Neuronal stem cell (in vitro differentiated cells): Measurements from ENCODE around the gene MTHFD1L.

Source experiments
- DNase-seq: peaks from one replicate; pipeline ENCODE4 v3.0.0-alpha.2; 2013; ENCODE audit warnings: low spot score
- H2AFZ ChIP-seq: one replicate; pipeline ENCODE4 v1.6.1; 2013; ENCODE audit warnings: mild to moderate bottlenecking, low read length, inconsistent platforms
- H2AK5ac ChIP-seq: 2 replicates; pipeline ENCODE4 v1.6.1; 2013; ENCODE audit warnings: low read depth, mild to moderate bottlenecking, inconsistent platforms, low read length, moderate library complexity, mixed read lengths
- H2BK120ac ChIP-seq: 2 replicates; pipeline ENCODE4 v1.6.1; 2013; ENCODE audit warnings: low read depth, mild to moderate bottlenecking, inconsistent platforms, low read length, moderate library complexity, mixed read lengths
- H2BK12ac ChIP-seq: one replicate; pipeline ENCODE4 v1.6.1; 2013; ENCODE audit warnings: low read length, inconsistent platforms
- H2BK15ac ChIP-seq: 2 replicates; pipeline ENCODE4 v1.6.1; 2013; ENCODE audit warnings: mild to moderate bottlenecking, low read length, inconsistent platforms, mixed read lengths
- H2BK5ac ChIP-seq: one replicate; pipeline ENCODE4 v1.6.1; 2013; ENCODE audit warnings: inconsistent platforms, mild to moderate bottlenecking, low read length, moderate library complexity
- H3K14ac ChIP-seq: one replicate; pipeline ENCODE4 v1.6.1; 2013; ENCODE audit warnings: low read length, inconsistent platforms
- H3K18ac ChIP-seq: 2 replicates; pipeline ENCODE4 v1.6.1; 2013; ENCODE audit warnings: low read length, inconsistent platforms
- H3K23ac ChIP-seq: 2 replicates; pipeline ENCODE4 v1.6.1; 2013; ENCODE audit warnings: low read depth, mild to moderate bottlenecking, mixed read lengths, low read length, inconsistent platforms; ENCODE audit not compliant: poor library complexity
- H3K27ac ChIP-seq: replicated peaks from 3 replicates; pipeline ENCODE4 v1.5.1; 2013; ENCODE audit warnings: low read length, inconsistent platforms
- H3K27me3 ChIP-seq, 3 experiments: 2 replicates each; pipeline ENCODE4 v1.6.1; 2013; ENCODE audit warnings: low read length in 3 of 3, mild to moderate bottlenecking in 2 of 3, inconsistent platforms in 1 of 3, low read depth in 1 of 3, mixed read lengths in 1 of 3, moderate library complexity in 1 of 3; ENCODE audit not compliant: control insufficient read depth in 3 of 3, insufficient read depth in 3 of 3
- H3K36me3 ChIP-seq, 2 donors: replicated peaks in 1 of 2; 2 replicates each; pipeline ENCODE4 v1.6.1; 2013; ENCODE audit warnings: low read length in 2 of 2; ENCODE audit not compliant: control insufficient read depth in 2 of 2, insufficient read depth in 2 of 2
- H3K4ac ChIP-seq: 2 replicates; pipeline ENCODE4 v1.6.1; 2013; ENCODE audit warnings: inconsistent platforms, mild to moderate bottlenecking, low read length, moderate library complexity
- H3K4me1 ChIP-seq, 2 donors: 1 replicate in 1 of 2; 2 replicates in 1 of 2; pipeline ENCODE4 v1.6.1; 2013; ENCODE audit warnings: low read length in 2 of 2, low read depth in 1 of 2; ENCODE audit not compliant: control insufficient read depth in 2 of 2, insufficient read depth in 1 of 2
- H3K4me2 ChIP-seq: one replicate; pipeline ENCODE4 v1.6.1; 2013; ENCODE audit warnings: mild to moderate bottlenecking, low read length, inconsistent platforms; ENCODE audit not compliant: insufficient read depth, poor library complexity, severe bottlenecking
- H3K4me3 ChIP-seq, 2 donors: 2 replicates each; pipeline ENCODE4 v1.5.1; 2013; ENCODE audit warnings: low read length in 2 of 2, mild to moderate bottlenecking in 2 of 2, inconsistent platforms in 1 of 2, moderate library complexity in 1 of 2
- H3K79me1 ChIP-seq: one replicate; pipeline ENCODE4 v1.6.1; 2013; ENCODE audit warnings: low read depth, mild to moderate bottlenecking, inconsistent platforms, low read length, moderate library complexity
- H3K9ac ChIP-seq: one replicate; pipeline ENCODE4 v1.6.1; 2013; ENCODE audit warnings: mild to moderate bottlenecking, low read depth, low read length, inconsistent platforms; ENCODE audit not compliant: poor library complexity
- H3K9me3 ChIP-seq, 2 donors: replicated peaks in 1 of 2; 2 replicates each; pipeline versions ENCODE3 to v1.6.1; 2013; ENCODE audit warnings: low read length in 2 of 2, mild to moderate bottlenecking in 2 of 2, inconsistent platforms in 1 of 2, low read depth in 1 of 2, mixed read lengths in 1 of 2, moderate library complexity in 1 of 2; ENCODE audit not compliant: control insufficient read depth in 2 of 2, insufficient read depth in 1 of 2
- H4K8ac ChIP-seq: one replicate; pipeline ENCODE4 v1.6.1; 2013; ENCODE audit warnings: low read depth, mild to moderate bottlenecking, inconsistent platforms, low read length, moderate library complexity
- H4K91ac ChIP-seq: one replicate; pipeline ENCODE4 v1.6.1; 2013; ENCODE audit warnings: low read length, low read depth, mild to moderate bottlenecking, inconsistent platforms; ENCODE audit not compliant: poor library complexity
- WGBS, 2 donors: extraction: QIAGEN DNeasy Blood & Tissue Kit; methylation state at CpG; one replicate each; pipeline ENCODE4 v1.1.7; 2013; ENCODE audit warnings: missing lambda C conversion rate in 2 of 2, mixed read lengths in 1 of 2; ENCODE audit not compliant: insufficient read length in 2 of 2, insufficient replicate concordance in 1 of 2; ENCODE audit errors: extremely low coverage in 2 of 2; 5-methylcytosine and 5-hydroxymethylcytosine counted together

Gene MTHFD1L

GRCh38 chr6:151092591-151092990 lies 227.1 kb downstream of the MTHFD1L start:
- Histone ChIP-seq H3K79me1 (no peaks in the 10 kb centered on the region), H2BK12ac (no peak overlapping the region), H2BK15ac (no peak overlapping the region), H2BK5ac (no peak overlapping the region), H3K18ac (no peak overlapping the region), H3K4me3 (no peak overlapping the region), H3K4me1 (peaks cover 8 to 15% of the 10 kb centered on the region in 2 donors), H4K91ac (no peak overlapping the region), H3K4ac (no peak overlapping the region), H2AFZ (no peak overlapping the region), H3K9ac (no peak overlapping the region), H3K4me2 (no peak overlapping the region), H2BK120ac (no peak overlapping the region), H3K27ac (no peak overlapping the region), H2AK5ac (no peak overlapping the region), H3K27me3 (no peaks in the 10 kb centered on the region), H3K23ac (no peak overlapping the region), H4K8ac (no peak overlapping the region), H3K36me3 (peaks cover 5 to 29% of the 10 kb centered on the region in 2 donors), H3K9me3 (no peaks in the 10 kb centered on the region), H3K14ac (no peak overlapping the region)
- WGBS, 2 donors, result no CpG with 5 or more reads among the region's 5 CpGs
- no peak for DNase-seq

GRCh38 chr6:151093706-151094105 lies 228.2 kb downstream of the MTHFD1L start:
- Histone ChIP-seq H2BK120ac (no peak overlapping the region), H3K36me3 (peaks cover 5 to 29% of the 10 kb centered on the region in 2 donors), H4K8ac (no peak overlapping the region), H2AK5ac (no peak overlapping the region), H2BK15ac (no peak overlapping the region), H3K18ac (no peak overlapping the region), H3K14ac (no peak overlapping the region), H3K79me1 (no peaks in the 10 kb centered on the region), H2BK5ac (no peak overlapping the region), H3K23ac (no peak overlapping the region), H4K91ac (no peak overlapping the region), H3K9me3 (no peaks in the 10 kb centered on the region), H3K27me3 (no peaks in the 10 kb centered on the region), H3K4me3 (no peak overlapping the region), H2BK12ac (no peak overlapping the region), H3K27ac (no peak overlapping the region), H3K9ac (no peak overlapping the region), H2AFZ (no peak overlapping the region), H3K4ac (no peak overlapping the region), H3K4me2 (no peak overlapping the region), H3K4me1 (peaks cover 4 to 13% of the 10 kb centered on the region in 2 donors)
- WGBS, 2 donors, result no CpG with 5 or more reads among the region's 5 CpGs
- DNase-seq, result no peak

GRCh38 chr6:151095538-151096254 lies 230.2 kb downstream of the MTHFD1L start:
- H2BK5ac ChIP-seq, result no peak overlapping the region
- no peak overlapping the region for H4K8ac ChIP-seq
- H3K27ac ChIP-seq, result no peak overlapping the region
- no peaks in the 10 kb centered on the region for H3K9me3 ChIP-seq
- no peak overlapping the region for H3K9ac ChIP-seq
- H3K4me1 ChIP-seq, result peaks cover 4 to 6% of the 10 kb centered on the region in 2 donors
- DNase-seq, result no peak
- no peak overlapping the region for H2AFZ ChIP-seq
- H3K27me3 ChIP-seq, result no peaks in the 10 kb centered on the region
- no peak overlapping the region for H3K23ac ChIP-seq
- WGBS, 2 donors, result no CpG with 5 or more reads among the region's 6 CpGs
- H3K14ac ChIP-seq, result no peak overlapping the region
- no peak overlapping the region for H2BK120ac ChIP-seq
- H3K4me2 ChIP-seq, result no peak overlapping the region
- no peak overlapping the region for H3K4me3 ChIP-seq
- no peak overlapping the region for H2BK12ac ChIP-seq
- no peak overlapping the region for H3K4ac ChIP-seq
- H3K79me1 ChIP-seq, result no peaks in the 10 kb centered on the region
- peak overlapping the region; percentile 39 for H2AK5ac ChIP-seq
- H4K91ac ChIP-seq, result no peak overlapping the region
- no peak overlapping the region for H2BK15ac ChIP-seq
- peaks cover 5 to 35% of the 10 kb centered on the region in 2 donors for H3K36me3 ChIP-seq
- no peak overlapping the region for H3K18ac ChIP-seq

- H2BK12ac ChIP-seq, result no peak overlapping the region
- H2AK5ac ChIP-seq, result no peak overlapping the region
- no peak overlapping the region for H2AFZ ChIP-seq
- H4K91ac ChIP-seq, result no peak overlapping the region
- no peaks in the 10 kb centered on the region for H3K9me3 ChIP-seq
- H4K8ac ChIP-seq, result no peak overlapping the region
- H3K27me3 ChIP-seq, result no peaks in the 10 kb centered on the region
- no CpG with 5 or more reads among the region's 4 CpGs for WGBS, 2 donors
- DNase-seq, result no peak
- no peaks in the 10 kb centered on the region for H3K79me1 ChIP-seq
- H3K4me3 ChIP-seq, result no peak overlapping the region
- no peak overlapping the region for H3K23ac ChIP-seq
- no peak overlapping the region for H3K4ac ChIP-seq
- peaks cover 5 to 33% of the 10 kb centered on the region in 2 donors for H3K36me3 ChIP-seq
- no peak overlapping the region for H2BK15ac ChIP-seq
- H3K4me1 ChIP-seq, result peaks cover 4 to 6% of the 10 kb centered on the region in 2 donors
- H2BK120ac ChIP-seq, result no peak overlapping the region
- H3K27ac ChIP-seq, result no peak overlapping the region
- H3K9ac ChIP-seq, result no peak overlapping the region
- no peak overlapping the region for H3K4me2 ChIP-seq
- no peak overlapping the region for H3K14ac ChIP-seq
- H2BK5ac ChIP-seq, result no peak overlapping the region
- H3K18ac ChIP-seq, result no peak overlapping the region
These were observed 230.7 kb downstream of the MTHFD1L start for GRCh38 chr6:151096255-151096612.
